H1 (cell line): ENCODE results near the gene ERO1A. TPM values are rescaled to one million over a fixed set of nuclear protein-coding genes. Genes with fewer than 3 reads are reported as not detected.

Experiments used
- CTCF ChIA-PET: fragments of 300-600 bp; sonication (Branson Sonifier 250); formaldehyde crosslinking; loops from one replicate; lab custom pipeline; 2021; ENCODE audit not compliant: partially characterized antibody; lab: Charles Lee
- POLR2A ChIA-PET: fragments of 300-600 bp; sonication (Branson Sonifier 250); formaldehyde crosslinking; loops from one replicate; lab custom pipeline; 2021; ENCODE audit warnings: inconsistent platforms; ENCODE audit not compliant: partially characterized antibody; lab: Charles Lee
- DNase-seq, 2 experiments: peaks; one replicate each; pipeline versions ENCODE4 v3.0.0 to v3.0.0-alpha.2; 2010 to 2022; ENCODE audit warnings: low spot score in 2 of 2, low read depth in 1 of 2, mixed read lengths in 1 of 2
- FAIRE-seq: peaks from 2 replicates; lab custom pipeline; 2011; peaks lifted over from hg19 to GRCh38; lab: Jason Lieb, UNC
- H2AFZ ChIP-seq: 2 replicates; pipeline ENCODE4 v1.8.1; 2012; ENCODE audit warnings: low read length, inconsistent platforms
- H2AK5ac ChIP-seq: 2 replicates; pipeline ENCODE4 v1.6.1; 2013; ENCODE audit warnings: low read depth, low read length
- H2BK120ac ChIP-seq: replicated peaks from 2 replicates; pipeline ENCODE3; 2013; ENCODE audit warnings: low read depth, low read length, inconsistent platforms
- H2BK12ac ChIP-seq: 2 replicates; pipeline ENCODE4 v1.6.1; 2013; ENCODE audit warnings: low read depth, low read length
- H2BK15ac ChIP-seq: 2 replicates; pipeline ENCODE4 v1.6.1; 2013; ENCODE audit warnings: low read length
- H2BK20ac ChIP-seq: 2 replicates; pipeline ENCODE4 v1.6.1; 2013; ENCODE audit warnings: low read length
- H2BK5ac ChIP-seq: 2 replicates; pipeline ENCODE4 v1.6.1; 2013; ENCODE audit warnings: low read depth, low read length
- H3K14ac ChIP-seq: 2 replicates; pipeline ENCODE4 v1.6.1; 2013; ENCODE audit warnings: inconsistent platforms; ENCODE audit not compliant: insufficient read length
- H3K18ac ChIP-seq: 2 replicates; pipeline ENCODE4 v1.6.1; 2013; ENCODE audit warnings: low read length; ENCODE audit errors: extremely low read depth
- H3K23ac ChIP-seq: 2 replicates; pipeline ENCODE4 v1.6.1; 2013; ENCODE audit warnings: inconsistent platforms; ENCODE audit not compliant: insufficient read length
- H3K23me2 ChIP-seq: 2 replicates; pipeline ENCODE4 v1.6.1; 2013; ENCODE audit warnings: low read depth, low read length
- H3K27ac ChIP-seq: 2 replicates; pipeline ENCODE4 v1.6.1; 2011; ENCODE audit warnings: low read depth, low read length, inconsistent platforms
- H3K27me3 ChIP-seq, 4 experiments: replicated peaks in 1 of 4; 1 replicate in 1 of 4; 2 replicates in 3 of 4; pipeline versions ENCODE4 v1.6.1 to v1.8.1; 2011 to 2013; ENCODE audit warnings: low read length in 3 of 4, mild to moderate bottlenecking in 3 of 4, inconsistent platforms in 2 of 4, mixed read lengths in 2 of 4, moderate library complexity in 1 of 4; ENCODE audit not compliant: control insufficient read depth in 3 of 4, insufficient read depth in 3 of 4; ENCODE audit errors: extremely low read depth in 1 of 4
- H3K36me3 ChIP-seq, 4 experiments: 2 replicates each; pipeline versions ENCODE4 v1.6.1 to v1.8.1; 2011 to 2013; ENCODE audit warnings: mild to moderate bottlenecking in 4 of 4, low read length in 3 of 4, moderate library complexity in 2 of 4, control low read depth in 1 of 4, inconsistent platforms in 1 of 4; ENCODE audit not compliant: insufficient read depth in 4 of 4, control insufficient read depth in 2 of 4
- H3K4ac ChIP-seq: replicated peaks from 2 replicates; pipeline ENCODE3; 2013; ENCODE audit warnings: low read length, low read depth, mixed read lengths, inconsistent platforms; ENCODE audit not compliant: insufficient read length
- H3K4me1 ChIP-seq, 4 experiments: replicated peaks in 1 of 4; 1 replicate in 1 of 4; 2 replicates in 3 of 4; pipeline versions ENCODE4 v1.6.1 to v1.8.1; 2011 to 2013; ENCODE audit warnings: low read length in 3 of 4, inconsistent platforms in 2 of 4, mixed read lengths in 1 of 4; ENCODE audit not compliant: insufficient read depth in 4 of 4, control insufficient read depth in 3 of 4
- H3K4me2 ChIP-seq, 2 experiments: 2 replicates each; pipeline versions ENCODE4 v1.6.1 to v1.8.1; 2011 to 2013; ENCODE audit warnings: low read depth in 2 of 2, low read length in 2 of 2, control low read depth in 1 of 2, inconsistent platforms in 1 of 2, mild to moderate bottlenecking in 1 of 2; ENCODE audit not compliant: insufficient read depth in 1 of 2
- H3K4me3 ChIP-seq, 4 experiments: fragments of 200-600, 300-600 bp in 1 of 4; sonication (generic), shearing (Covaris generic), sonication (Bioruptor Twin) in 1 of 4; 2 replicates each; pipeline versions ENCODE4 v1.5.1 to v1.8.1; 2011 to 2016; ENCODE audit warnings: low read length in 4 of 4, low read depth in 3 of 4, control low read depth in 2 of 4, inconsistent platforms in 2 of 4, mild to moderate bottlenecking in 2 of 4, mixed read lengths in 1 of 4, moderate library complexity in 1 of 4; ENCODE audit not compliant: insufficient read depth in 2 of 4; ENCODE audit errors: extremely low read depth in 1 of 4
- H3K56ac ChIP-seq: replicated peaks from 2 replicates; pipeline ENCODE3; 2013; ENCODE audit warnings: low read depth, mild to moderate bottlenecking, mixed read lengths, low read length, inconsistent platforms; ENCODE audit not compliant: insufficient read length
- H3K79me1 ChIP-seq: 2 replicates; pipeline ENCODE4 v1.6.1; 2013; ENCODE audit warnings: low read depth, low read length, control low read depth
- H3K79me2 ChIP-seq, 2 experiments: 2 replicates each; pipeline versions ENCODE4 v1.6.1 to v1.8.1; 2012 to 2013; ENCODE audit warnings: low read length in 2 of 2, mild to moderate bottlenecking in 2 of 2, inconsistent platforms in 1 of 2; ENCODE audit not compliant: insufficient read depth in 2 of 2, control insufficient read depth in 1 of 2
- H3K9ac ChIP-seq, 4 experiments: replicated peaks in 1 of 4; 1 replicate in 1 of 4; 2 replicates in 3 of 4; pipeline versions ENCODE4 v1.6.1 to v1.8.1; 2011 to 2013; ENCODE audit warnings: low read depth in 3 of 4, low read length in 3 of 4, control low read depth in 2 of 4, mild to moderate bottlenecking in 2 of 4, moderate library complexity in 2 of 4, inconsistent platforms in 1 of 4; ENCODE audit errors: extremely low read depth in 1 of 4
- H3K9me3 ChIP-seq, 2 experiments: 2 replicates each; pipeline versions ENCODE4 v1.6.1 to v1.8.1; 2012 to 2013; ENCODE audit warnings: mild to moderate bottlenecking in 2 of 2, moderate library complexity in 2 of 2, control low read depth in 1 of 2, inconsistent platforms in 1 of 2, low read depth in 1 of 2, low read length in 1 of 2, mixed read lengths in 1 of 2; ENCODE audit not compliant: insufficient read depth in 2 of 2
- H4K20me1 ChIP-seq, 2 experiments: replicated peaks in 1 of 2; 2 replicates each; pipeline versions ENCODE3 to v1.8.1; 2011 to 2013; ENCODE audit warnings: inconsistent platforms in 2 of 2, low read length in 2 of 2, mild to moderate bottlenecking in 1 of 2; ENCODE audit not compliant: insufficient read depth in 2 of 2, control insufficient read depth in 1 of 2
- H4K5ac ChIP-seq: 2 replicates; pipeline ENCODE4 v1.6.1; 2013; ENCODE audit warnings: low read length, low read depth, mixed read lengths, inconsistent platforms; ENCODE audit not compliant: insufficient read length
- H4K8ac ChIP-seq: 2 replicates; pipeline ENCODE4 v1.8.0; 2013; ENCODE audit warnings: mild to moderate bottlenecking, moderate library complexity, low read length, inconsistent platforms; ENCODE audit not compliant: insufficient read depth; ENCODE audit errors: extremely low read depth
- H4K91ac ChIP-seq: replicated peaks from 2 replicates; pipeline ENCODE3; 2013; ENCODE audit warnings: low read length, mixed read lengths, inconsistent platforms; ENCODE audit not compliant: insufficient read length
- ATF3 ChIP-seq: IDR thresholded peaks from 2 replicates; pipeline ENCODE4 v1.6.1; 2011; ENCODE audit warnings: low read depth, mild to moderate bottlenecking, low read length; ENCODE audit not compliant: insufficient read depth
- CBX8 ChIP-seq: fragments of 300-800, 300-1000 bp; sonication (generic); IDR thresholded peaks from 2 replicates; pipeline ENCODE4 v1.7.1; 2016; ENCODE audit warnings: low read depth, low read length, borderline replicate concordance
- GTF2F1 ChIP-seq: IDR thresholded peaks from 2 replicates; pipeline ENCODE4 v1.6.1; 2012; ENCODE audit warnings: low read depth, low read length, improper control_type of control experiment, borderline replicate concordance
- HDAC2 ChIP-seq, 2 experiments: fragments of 300-600 bp in 1 of 2; sonication (generic) in 1 of 2; IDR thresholded peaks; 2 replicates each; pipeline ENCODE4 v1.6.1; 2011 to 2012; ENCODE audit warnings: low read depth in 2 of 2, low read length in 2 of 2, mild to moderate bottlenecking in 2 of 2, moderate library complexity in 2 of 2, borderline replicate concordance in 1 of 2, inconsistent platforms in 1 of 2
- KDM5A ChIP-seq: fragments of 200-600 bp; IDR thresholded peaks from 2 replicates; pipeline ENCODE4 v1.7.1; 2012; ENCODE audit warnings: mild to moderate bottlenecking, low read length, inconsistent platforms, mixed read lengths
- RBBP5 ChIP-seq: IDR thresholded peaks from 2 replicates; pipeline ENCODE4 v1.7.1; 2012; ENCODE audit warnings: low read depth, mild to moderate bottlenecking, inconsistent platforms, low read length, moderate library complexity, borderline replicate concordance
- RNF2 ChIP-seq: fragments of 200-900, 300-1000 bp; sonication (generic); IDR thresholded peaks from 2 replicates; pipeline ENCODE4 v1.7.1; 2016; ENCODE audit warnings: borderline replicate concordance, low read depth, mild to moderate bottlenecking, antibody characterized with exemption, low read length; ENCODE audit not compliant: poor library complexity, severe bottlenecking; ENCODE audit errors: missing control alignments
- TAF7 ChIP-seq: optimal IDR thresholded peaks from 2 replicates; pipeline ENCODE3; 2011; ENCODE audit warnings: low read depth, mild to moderate bottlenecking, inconsistent platforms, low read length, moderate library complexity, borderline replicate concordance
- TBP ChIP-seq: IDR thresholded peaks from 2 replicates; pipeline ENCODE4 v1.6.1; 2011; ENCODE audit warnings: low read depth, low read length, improper control_type of control experiment
- WGBS, 2 experiments: shearing (Covaris generic) in 1 of 2; methylation state at CpG; one replicate each; pipeline versions ENCODE4 v1.1.6 to v1.1.7; 2013 to 2015; ENCODE audit warnings: low lambda C conversion rate in 2 of 2, mixed read lengths in 2 of 2, inconsistent platforms in 1 of 2, low coverage in 1 of 2, missing lambda C conversion rate in 1 of 2; ENCODE audit not compliant: insufficient replicate concordance in 2 of 2, insufficient coverage in 1 of 2, insufficient read length in 1 of 2; ENCODE audit errors: extremely low coverage in 1 of 2, missing lambda C conversion rate in 1 of 2; 5-methylcytosine and 5-hydroxymethylcytosine counted together
- polyA plus RNA-seq, 7 experiments: library from polyadenylated mRNA; depleted of rRNA in 3 of 7; stranded (reverse) in 5 of 7; unstranded in 2 of 7; fragments of >200 nt in 5 of 7; fragments of 200-250 nt in 2 of 7; gene quantifications; 1 replicate in 5 of 7; 2 replicates in 1 of 7; 4 replicates in 1 of 7; pipeline versions ENCODE4 v1.2.1 to v1.2.3, GENCODE V29; 2011 to 2013; ENCODE audit warnings: missing spikeins in 2 of 7, mixed read lengths in 2 of 7
- total RNA-seq: library from RNA; stranded (reverse); fragmentation: NEBNext Ultra II Directional; extraction: Animal tissue kit (Norgen Biotek cat#: 25700); gene quantifications from 2 replicates; pipeline ENCODE4 v1.2.1, GENCODE V29; 2021
- TF ChIP-seq, protein P1 (sequence below): IDR thresholded peaks from 2 replicates; pipeline ENCODE4 v1.6.1; 2012; ENCODE audit warnings: inconsistent platforms

Gene ERO1A
- total and polyA plus RNA-seq, 2 of the 8 experiments (the other 6 are each of a cell fraction or from before 2014, with no cell fraction given) = 15.7 to 42.0 TPM

DNA sequence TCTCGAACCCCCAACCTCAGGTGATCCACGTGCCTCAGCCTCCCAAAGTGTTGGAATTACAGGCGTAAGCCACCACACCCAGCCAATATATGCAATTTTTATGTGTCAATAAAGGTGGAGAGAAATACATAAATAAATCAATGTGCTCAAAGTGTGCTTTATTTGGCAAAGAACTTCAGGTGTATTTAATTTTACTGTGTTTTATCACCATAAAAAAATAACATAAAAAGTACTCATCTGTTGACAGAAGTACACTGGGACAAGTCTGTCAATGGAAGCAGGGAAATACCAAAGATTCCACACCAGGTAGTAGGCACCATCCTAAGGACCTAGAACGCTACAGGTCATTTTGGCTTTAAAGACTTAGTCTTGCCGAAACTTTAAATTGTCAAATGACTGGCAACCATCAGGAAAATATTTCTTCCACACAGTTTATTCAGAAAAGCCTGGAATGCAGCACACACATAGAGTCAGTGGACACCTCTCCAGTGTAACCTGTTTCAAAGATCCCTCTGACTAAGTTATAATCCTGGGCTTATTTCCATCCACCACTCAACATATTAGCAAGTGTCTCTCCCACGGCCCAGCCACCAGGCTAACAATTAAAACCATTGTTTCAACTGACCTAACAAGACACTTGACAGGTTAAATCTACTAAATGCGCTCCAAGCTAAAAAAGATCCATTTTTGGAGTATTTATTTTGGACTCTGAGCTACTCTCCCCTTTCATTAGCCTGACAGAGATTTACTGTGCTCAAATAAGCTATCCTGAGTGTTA lies 4.2 kb downstream of the ERO1A start:
- 93% methylated on average over 7 of the region's 7 CpGs; no CpG with 5 or more reads in 1 of the 2 experiments for WGBS, 2 experiments
- H2BK120ac ChIP-seq = no peak overlapping the region
- H4K20me1 ChIP-seq = peaks cover 5 to 11% of the 10 kb centered on the region in 2 experiments
- TF ChIP-seq TBP (no peak), RBBP5 (no peak), TAF7 (no peak), RNF2 (no peak), ATF3 (no peak), HDAC2 (IDR thresholded peaks at IDR 0.05; ENCODE audit: borderline replicate concordance in 1 of 2, low read depth in 2 of 2, low read length in 2 of 2) (no peak), CBX8 (no peak), GTF2F1 (no peak), KDM5A (no peak)
- TF ChIP-seq, protein P1, sequence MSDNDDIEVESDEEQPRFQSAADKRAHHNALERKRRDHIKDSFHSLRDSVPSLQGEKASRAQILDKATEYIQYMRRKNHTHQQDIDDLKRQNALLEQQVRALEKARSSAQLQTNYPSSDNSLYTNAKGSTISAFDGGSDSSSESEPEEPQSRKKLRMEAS = no peak

More for the DNA sequence above, 4.2 kb downstream of the ERO1A start:
- ChIA-PET CTCF (interaction anchor here (0.6 kb wide), 1 partner anchor 19 kb away, joined by 3 read pairs; no protein-coding TSS in a partner anchor), POLR2A (interaction anchor here (1.6 kb wide), 1 partner anchor 16 kb away, joined by 6 read pairs; the partner anchor contains the start of gene PSMC6)
- H3K14ac ChIP-seq = no peak overlapping the region
- no peak overlapping the region for H2AFZ ChIP-seq
- H3K9me3 ChIP-seq = no peaks in the 10 kb centered on the region
- H3K4me1 ChIP-seq = peaks cover 0 to 6% (median under 1%) of the 10 kb centered on the region in 4 experiments; a peak in 3 of 7 replicates
- no peak overlapping the region for H2BK5ac ChIP-seq
- H3K23me2 ChIP-seq = peaks cover 6% of the 10 kb centered on the region; the same call in 1 of the 2 replicates
- H2BK15ac ChIP-seq = no peak overlapping the region
- DNase-seq (no peak), FAIRE-seq (no peak)
- H3K27ac ChIP-seq = no peak overlapping the region; the same call in 1 of the 2 replicates
- H3K79me1 ChIP-seq = peaks cover under 1% of the 10 kb centered on the region; the same call in 1 of the 2 replicates
- no peak overlapping the region for H2BK20ac ChIP-seq
- no peak overlapping the region for H3K23ac ChIP-seq
- no peaks in the 10 kb centered on the region for H3K27me3 ChIP-seq
- no peak overlapping the region for H3K4me2 ChIP-seq
- H2AK5ac ChIP-seq = no peak overlapping the region
- H2BK12ac ChIP-seq = no peak overlapping the region
- no peak overlapping the region for H3K56ac ChIP-seq
- H4K91ac ChIP-seq = no peak overlapping the region
- no peak overlapping the region for H4K5ac ChIP-seq
- no peak overlapping the region for H3K18ac ChIP-seq
- H3K79me2 ChIP-seq = peaks cover 0 to 72% of the 10 kb centered on the region in 2 experiments; a peak in 2 of 4 replicates
- H4K8ac ChIP-seq = no peak overlapping the region
- H3K9ac ChIP-seq = no peak overlapping the region
- no peak overlapping the region for H3K4me3 ChIP-seq
- H3K4ac ChIP-seq = no peak overlapping the region
- H3K36me3 ChIP-seq = no peaks in the 10 kb centered on the region
